Ovary (tissue), 3 donors: ENCODE measurements around the gene TFF1.

Source experiments
- EP300 ChIP-seq: sonication (generic); formaldehyde crosslinking; IDR thresholded peaks from one replicate; pipeline ENCODE4 v1.6.1; 2017; ENCODE audit warnings: antibody characterized with exemption
- POLR2A ChIP-seq: fragments of 450-650 bp; IDR thresholded peaks from one replicate; pipeline ENCODE4 v1.6.1; 2017; ENCODE audit warnings: antibody characterized with exemption, mild to moderate bottlenecking, moderate library complexity
- TF ChIP-seq, protein P1 (sequence below), 3 donors: fragments of 450-650 bp in 2 of 3; fragments of 200-600 bp in 1 of 3; IDR thresholded peaks; one replicate each; pipeline versions ENCODE4 v1.5.1 to v1.8.0; 2016 to 2022; ENCODE audit warnings: antibody characterized with exemption in 3 of 3, mild to moderate bottlenecking in 1 of 3
- donor health status: DM: no; HTN: no; CAD: no.

DNA sequence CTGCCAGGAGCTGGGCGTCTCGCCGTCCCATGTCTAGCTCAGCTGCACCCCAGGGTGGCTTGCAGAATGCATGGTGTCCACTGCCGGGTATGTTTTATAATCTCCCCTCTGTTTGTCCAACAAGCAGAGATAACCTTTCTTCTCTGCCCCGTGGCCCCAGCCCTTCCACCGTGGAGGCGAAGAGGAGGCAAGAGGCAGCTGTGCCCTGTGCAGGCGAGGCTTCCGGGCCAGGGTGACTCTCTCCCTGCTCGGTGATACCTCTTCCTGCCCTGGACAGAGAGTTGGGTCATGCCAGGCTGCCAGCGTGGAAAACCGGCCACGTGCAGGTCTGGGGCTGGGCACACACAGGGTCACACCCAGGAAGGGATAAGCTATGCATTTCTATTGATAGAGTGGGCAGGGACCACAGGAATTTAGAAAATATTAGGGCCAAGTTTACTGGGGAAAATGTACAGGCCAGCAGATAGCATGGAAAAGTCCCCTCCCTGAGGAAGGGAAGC, 15.4 kb downstream of the TFF1 start, which contains the start of gene TFF2:
- TF ChIP-seq, protein P1, sequence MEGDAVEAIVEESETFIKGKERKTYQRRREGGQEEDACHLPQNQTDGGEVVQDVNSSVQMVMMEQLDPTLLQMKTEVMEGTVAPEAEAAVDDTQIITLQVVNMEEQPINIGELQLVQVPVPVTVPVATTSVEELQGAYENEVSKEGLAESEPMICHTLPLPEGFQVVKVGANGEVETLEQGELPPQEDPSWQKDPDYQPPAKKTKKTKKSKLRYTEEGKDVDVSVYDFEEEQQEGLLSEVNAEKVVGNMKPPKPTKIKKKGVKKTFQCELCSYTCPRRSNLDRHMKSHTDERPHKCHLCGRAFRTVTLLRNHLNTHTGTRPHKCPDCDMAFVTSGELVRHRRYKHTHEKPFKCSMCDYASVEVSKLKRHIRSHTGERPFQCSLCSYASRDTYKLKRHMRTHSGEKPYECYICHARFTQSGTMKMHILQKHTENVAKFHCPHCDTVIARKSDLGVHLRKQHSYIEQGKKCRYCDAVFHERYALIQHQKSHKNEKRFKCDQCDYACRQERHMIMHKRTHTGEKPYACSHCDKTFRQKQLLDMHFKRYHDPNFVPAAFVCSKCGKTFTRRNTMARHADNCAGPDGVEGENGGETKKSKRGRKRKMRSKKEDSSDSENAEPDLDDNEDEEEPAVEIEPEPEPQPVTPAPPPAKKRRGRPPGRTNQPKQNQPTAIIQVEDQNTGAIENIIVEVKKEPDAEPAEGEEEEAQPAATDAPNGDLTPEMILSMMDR (IDR thresholded peaks at IDR 0.05), result no peak
- TF ChIP-seq POLR2A (no peak), EP300 (no peak)
